HEK293 (cell line): Measurements from ENCODE around the gene IPO13.

Experiments used
- CTCF ChIA-PET: fragments of 350-600 bp; formaldehyde crosslinking; extraction: SDS; loops from one replicate; lab custom pipeline; 2021; ENCODE audit warnings: antibody characterized with exemption; lab: Yijun Ruan, JAX
- POLR2A ChIA-PET: fragments of 300-600 bp; formaldehyde crosslinking; extraction: SDS; loops from one replicate; lab custom pipeline; 2020; ENCODE audit warnings: antibody characterized with exemption, inconsistent platforms; lab: Yijun Ruan, JAX
- H3K27ac ChIP-seq: fragments of 200-500 bp; sonication (Bioruptor generic); 2 replicates; pipeline ENCODE4 v1.5.1; 2014; ENCODE audit warnings: low read depth, low read length, control low read depth, inconsistent platforms; ENCODE audit errors: extremely low read depth
- H3K36me3 ChIP-seq, 2 experiments: fragments of 200-500 bp in 1 of 2; sonication (Bioruptor generic) in 1 of 2; 1 replicate in 1 of 2; 2 replicates in 1 of 2; pipeline ENCODE4 v1.5.1; 2014 to 2017; ENCODE audit warnings: inconsistent platforms in 2 of 2, low read length in 2 of 2; ENCODE audit not compliant: control insufficient read depth in 2 of 2, insufficient read depth in 1 of 2
- H3K4me1 ChIP-seq: fragments of 200-500 bp; sonication (Bioruptor generic); 2 replicates; pipeline ENCODE4 v1.5.1; 2014; ENCODE audit warnings: mild to moderate bottlenecking, low read length, inconsistent platforms; ENCODE audit not compliant: control insufficient read depth, insufficient read depth
- H3K4me3 ChIP-seq: 2 replicates; pipeline ENCODE4 v1.5.1; 2011; ENCODE audit warnings: low read depth, mild to moderate bottlenecking, control low read depth, low read length, moderate library complexity
- H3K9me3 ChIP-seq: fragments of 200-500 bp; sonication (Bioruptor generic); 2 replicates; pipeline ENCODE4 v1.5.1; 2014; ENCODE audit warnings: low read depth, low read length, inconsistent platforms; ENCODE audit not compliant: control insufficient read depth, insufficient read depth
- GFI1B ChIP-seq: fragments of 450-650 bp; formaldehyde crosslinking; IDR thresholded peaks from 2 replicates; pipeline ENCODE4 v1.5.1; 2016; ENCODE audit warnings: missing biosample characterization, missing genetic modification characterization
- HOXD13 ChIP-seq: sonication (generic); formaldehyde crosslinking; IDR thresholded peaks from 2 replicates; pipeline ENCODE4 v1.8.0; 2022; ENCODE audit warnings: missing genetic modification reagents, borderline replicate concordance
- KLF1 ChIP-seq: fragments of 450-650 bp; formaldehyde crosslinking; IDR thresholded peaks from 2 replicates; pipeline ENCODE4 v1.5.1; 2016; ENCODE audit warnings: missing biosample characterization, missing genetic modification characterization
- KLF17 ChIP-seq: fragments of 450-650 bp; formaldehyde crosslinking; IDR thresholded peaks from 2 replicates; pipeline ENCODE4 v1.5.1; 2016; ENCODE audit warnings: missing biosample characterization, missing genetic modification characterization
- OSR2 ChIP-seq: fragments of 450-650 bp; formaldehyde crosslinking; IDR thresholded peaks from 2 replicates; pipeline ENCODE4 v1.5.1; 2016; ENCODE audit warnings: missing biosample characterization, missing genetic modification characterization
- OVOL3 ChIP-seq: fragments of 450-650 bp; formaldehyde crosslinking; IDR thresholded peaks from 2 replicates; pipeline ENCODE4 v1.5.1; 2016; ENCODE audit warnings: missing biosample characterization, missing genetic modification characterization
- ZNF214 ChIP-seq: fragments of 450-650 bp; formaldehyde crosslinking; IDR thresholded peaks from 2 replicates; pipeline ENCODE4 v1.5.1; 2017; ENCODE audit warnings: missing biosample characterization, mild to moderate bottlenecking, missing genetic modification characterization, borderline replicate concordance
- ZNF26 ChIP-seq: fragments of 450-650 bp; formaldehyde crosslinking; IDR thresholded peaks from 2 replicates; pipeline ENCODE4 v1.5.1; 2016; ENCODE audit warnings: missing biosample characterization, missing genetic modification characterization
- ZNF416 ChIP-seq: fragments of 450-650 bp; formaldehyde crosslinking; IDR thresholded peaks from 2 replicates; pipeline ENCODE4 v1.5.1; 2016; ENCODE audit warnings: missing biosample characterization, missing genetic modification characterization
- ZNF510 ChIP-seq: fragments of 450-650 bp; formaldehyde crosslinking; IDR thresholded peaks from 2 replicates; pipeline ENCODE4 v1.5.1; 2018; ENCODE audit warnings: mild to moderate bottlenecking, missing genetic modification characterization, missing biosample characterization; ENCODE audit not compliant: insufficient replicate concordance
- ZNF544 ChIP-seq: fragments of 450-650 bp; formaldehyde crosslinking; IDR thresholded peaks from 2 replicates; pipeline ENCODE4 v1.5.0; 2017; ENCODE audit warnings: missing biosample characterization, missing genetic modification characterization
- ZNF548 ChIP-seq: fragments of 450-650 bp; formaldehyde crosslinking; IDR thresholded peaks from 2 replicates; pipeline ENCODE4 v1.5.1; 2016; ENCODE audit warnings: missing biosample characterization, missing genetic modification characterization
- ZNF549 ChIP-seq: fragments of 450-650 bp; IDR thresholded peaks from 2 replicates; pipeline ENCODE4 v1.5.1; 2018; ENCODE audit warnings: missing biosample characterization, missing genetic modification characterization, mild to moderate bottlenecking, inconsistent platforms, moderate library complexity
- ZNF555 ChIP-seq: fragments of 450-650 bp; formaldehyde crosslinking; conservative IDR thresholded peaks from 2 replicates; pipeline ENCODE4 v1.5.1; 2017; ENCODE audit warnings: missing biosample characterization, mild to moderate bottlenecking, missing genetic modification characterization, inconsistent platforms
- ZNF623 ChIP-seq: fragments of 450-650 bp; formaldehyde crosslinking; IDR thresholded peaks from 2 replicates; pipeline ENCODE4 v1.5.1; 2016; ENCODE audit warnings: missing biosample characterization, missing genetic modification characterization
- ZNF624 ChIP-seq: fragments of 450-650 bp; formaldehyde crosslinking; IDR thresholded peaks from 2 replicates; pipeline ENCODE4 v1.5.1; 2017; ENCODE audit warnings: missing biosample characterization, missing genetic modification characterization
- ZNF626 ChIP-seq: fragments of 450-650 bp; sonication (Bioruptor Pico); formaldehyde crosslinking; IDR thresholded peaks from 2 replicates; pipeline ENCODE4 v1.5.1; 2018; ENCODE audit warnings: missing biosample characterization, missing genetic modification characterization, inconsistent platforms
- ZNF791 ChIP-seq: fragments of 450-650 bp; formaldehyde crosslinking; IDR thresholded peaks from 2 replicates; pipeline ENCODE4 v1.5.1; 2016; ENCODE audit warnings: missing biosample characterization, missing genetic modification characterization
- TF ChIP-seq, protein P1 (sequence below): fragments of 450-650 bp; formaldehyde crosslinking; IDR thresholded peaks from 2 replicates; pipeline ENCODE4 v1.5.1; 2017; ENCODE audit warnings: missing biosample characterization, missing genetic modification characterization

IPO13 gene

DNA sequence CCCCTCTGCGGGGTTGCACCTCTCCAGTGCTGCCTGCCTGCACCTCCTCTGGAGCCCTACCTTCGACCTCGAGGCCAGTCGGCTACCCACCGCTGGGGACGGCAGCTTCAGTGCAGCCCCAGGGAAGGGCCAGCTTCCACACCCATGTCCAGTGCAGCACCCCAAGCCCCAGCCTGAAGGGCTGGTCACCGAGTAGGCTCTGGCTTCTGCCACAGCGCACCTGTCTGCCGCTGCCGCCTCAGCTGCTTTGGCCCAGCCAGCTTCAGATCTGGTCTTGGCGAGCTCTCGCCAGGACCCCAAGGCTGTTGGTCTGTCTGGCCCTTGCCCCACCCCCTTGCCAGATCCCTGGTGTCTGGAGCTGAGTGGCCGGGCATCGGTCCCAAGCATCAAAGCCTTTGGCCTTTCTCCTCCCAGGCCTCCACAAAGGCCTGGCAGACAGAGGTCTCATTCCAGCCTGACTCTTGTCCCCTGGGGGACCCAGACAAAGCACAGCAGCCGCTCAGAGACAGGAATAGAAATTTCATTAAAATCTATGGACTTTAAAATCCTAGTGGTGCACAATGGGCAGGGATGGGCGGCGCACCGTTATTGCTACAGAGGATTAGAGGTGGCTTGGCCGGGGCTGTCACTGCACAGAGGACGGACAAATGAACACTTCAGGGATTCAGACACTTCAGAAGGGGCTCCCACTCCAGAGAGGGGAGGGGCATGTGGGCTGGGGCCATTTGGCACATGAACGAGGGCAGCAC, 49.4 kb downstream of the IPO13 start:
- CTCF ChIA-PET, result interaction anchor here (0.7 to 6.5 kb wide), 5 partner anchors 9 to 51 kb away, joined by 3 to 53 read pairs (median 4); no protein-coding TSS in a partner anchor
- POLR2A ChIA-PET, result no interaction called here
- no peaks in the 10 kb centered on the region for H3K4me1 ChIP-seq

GRCh38 chr1:43996733-43997115, 50.0 kb downstream of the IPO13 start:
- TF ChIP-seq HOXD13 (CRISPR knock-in tag), result no peak
- no peak for TF ChIP-seq ZNF548
- TF ChIP-seq, protein P1, sequence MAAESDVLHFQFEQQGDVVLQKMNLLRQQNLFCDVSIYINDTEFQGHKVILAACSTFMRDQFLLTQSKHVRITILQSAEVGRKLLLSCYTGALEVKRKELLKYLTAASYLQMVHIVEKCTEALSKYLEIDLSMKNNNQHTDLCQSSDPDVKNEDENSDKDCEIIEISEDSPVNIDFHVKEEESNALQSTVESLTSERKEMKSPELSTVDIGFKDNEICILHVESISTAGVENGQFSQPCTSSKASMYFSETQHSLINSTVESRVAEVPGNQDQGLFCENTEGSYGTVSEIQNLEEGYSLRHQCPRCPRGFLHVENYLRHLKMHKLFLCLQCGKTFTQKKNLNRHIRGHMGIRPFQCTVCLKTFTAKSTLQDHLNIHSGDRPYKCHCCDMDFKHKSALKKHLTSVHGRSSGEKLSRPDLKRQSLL, result no peak

More for the DNA sequence above, 49.4 kb downstream of the IPO13 start:
- no peak overlapping the region for H3K4me3 ChIP-seq
- H3K36me3 ChIP-seq, result no peaks in the 10 kb centered on the region
- TF ChIP-seq ZNF549 (tag by site-specific recombination) (no peak), ZNF555 (tag by site-specific recombination) (no peak), ZNF544 (tag by site-specific recombination) (no peak), KLF17 (tag by site-specific recombination) (no peak), KLF1 (tag by site-specific recombination) (no peak), ZNF626 (tag by site-specific recombination) (no peak), ZNF623 (tag by site-specific recombination) (no peak), ZNF26 (tag by site-specific recombination) (no peak), ZNF624 (no peak), ZNF791 (tag by site-specific recombination) (no peak), ZNF416 (tag by site-specific recombination) (no peak), GFI1B (no peak), ZNF214 (no peak), OVOL3 (tag by site-specific recombination) (no peak), ZNF510 (tag by site-specific recombination) (no peak), OSR2 (tag by site-specific recombination) (no peak)
- H3K27ac ChIP-seq, result no peak overlapping the region
- no peaks in the 10 kb centered on the region for H3K9me3 ChIP-seq

More at GRCh38 chr1:43996733-43997115, 50.0 kb downstream of the IPO13 start:
- no peaks in the 10 kb centered on the region for H3K9me3 ChIP-seq
- ChIA-PET POLR2A (no interaction called here), CTCF (interaction anchor here (6.5 kb wide), 1 partner anchor 51 kb away, joined by 53 read pairs; no protein-coding TSS in a partner anchor)
- no peak overlapping the region for H3K4me3 ChIP-seq
- no peak overlapping the region for H3K27ac ChIP-seq
- H3K36me3 ChIP-seq, result no peaks in the 10 kb centered on the region
- H3K4me1 ChIP-seq, result no peaks in the 10 kb centered on the region
